HepG2 (cell line): Measurements from ENCODE around the gene RRBP1. TPM values are rescaled to one million over a fixed set of nuclear protein-coding genes. Genes with fewer than 3 reads are reported as not detected.

Experiments used
- ATM ChIP-seq: fragments of 450-650 bp; IDR thresholded peaks from 2 replicates; pipeline ENCODE4 v1.7.1; 2017; ENCODE audit warnings: mild to moderate bottlenecking, borderline replicate concordance
- DNMT3B ChIP-seq: conservative IDR thresholded peaks from 2 replicates; pipeline ENCODE4 v1.6.1; 2016; ENCODE audit warnings: missing biosample characterization, control low read depth
- EP300 ChIP-seq, 3 experiments: sonication (generic) in 1 of 3; formaldehyde crosslinking in 1 of 3; IDR thresholded peaks; 2 replicates each; pipeline versions ENCODE4 v1.5.1 to v1.6.1; 2011 to 2020; ENCODE audit warnings: low read depth in 2 of 3, low read length in 2 of 3, borderline replicate concordance in 1 of 3, improper control_type of control experiment in 1 of 3, mild to moderate bottlenecking in 1 of 3, missing genetic modification reagents in 1 of 3, moderate library complexity in 1 of 3
- ESRRA ChIP-seq: sonication (generic); formaldehyde crosslinking; IDR thresholded peaks from 2 replicates; pipeline ENCODE4 v1.5.1; 2020; ENCODE audit warnings: mild to moderate bottlenecking, low read depth, missing genetic modification reagents
- GLI4 ChIP-seq: sonication (generic); formaldehyde crosslinking; IDR thresholded peaks from 2 replicates; pipeline ENCODE4 v1.5.1; 2020; ENCODE audit warnings: missing genetic modification reagents, mild to moderate bottlenecking, moderate library complexity, borderline replicate concordance
- HNRNPUL1 ChIP-seq: fragments of 200-400 bp; formaldehyde crosslinking; IDR thresholded peaks from 2 replicates; pipeline ENCODE4 v1.6.1; 2017; ENCODE audit warnings: low read depth, mild to moderate bottlenecking, low read length, moderate library complexity
- MED13 ChIP-seq: sonication (generic); formaldehyde crosslinking; IDR thresholded peaks from 2 replicates; pipeline ENCODE4 v1.5.0; 2020; ENCODE audit warnings: missing genetic modification reagents
- RBFOX2 ChIP-seq: fragments of 200-400 bp; formaldehyde crosslinking; IDR thresholded peaks from 2 replicates; pipeline ENCODE4 v1.6.1; 2017; ENCODE audit warnings: low read depth, mild to moderate bottlenecking, low read length
- SRF ChIP-seq: IDR thresholded peaks from 2 replicates; pipeline ENCODE4 v1.6.1; 2011; ENCODE audit warnings: mild to moderate bottlenecking, low read depth, low read length, moderate library complexity
- TBX2 ChIP-seq: sonication (generic); formaldehyde crosslinking; IDR thresholded peaks from 2 replicates; pipeline ENCODE4 v1.5.0; 2020; ENCODE audit warnings: missing genetic modification reagents, mild to moderate bottlenecking, borderline replicate concordance
- ZFP36L1 ChIP-seq: sonication (generic); formaldehyde crosslinking; IDR thresholded peaks from 2 replicates; pipeline ENCODE4 v1.8.0; 2022; ENCODE audit warnings: mild to moderate bottlenecking, missing genetic modification reagents, moderate library complexity
- ZNF333 ChIP-seq: sonication (generic); formaldehyde crosslinking; IDR thresholded peaks from 2 replicates; pipeline ENCODE4 v1.4.0; 2020; ENCODE audit warnings: mild to moderate bottlenecking, missing genetic modification reagents, borderline replicate concordance
- ZNF335 ChIP-seq: sonication (generic); formaldehyde crosslinking; IDR thresholded peaks from 2 replicates; pipeline ENCODE4 v1.4.0; 2020; ENCODE audit warnings: missing genetic modification reagents
- ZNF547 ChIP-seq: sonication (generic); formaldehyde crosslinking; IDR thresholded peaks from 2 replicates; pipeline ENCODE4 v1.5.1; 2020; ENCODE audit warnings: mild to moderate bottlenecking, missing genetic modification reagents
- polyA plus RNA-seq, 8 experiments: library from polyadenylated mRNA; depleted of rRNA in 3 of 8; stranded (reverse) in 7 of 8; unstranded in 1 of 8; fragments of >200 nt; fragmentation: Illumina TruSeq in 4 of 8; extraction: Trizol in 4 of 8; gene quantifications; 2 replicates each; pipeline versions ENCODE4 v1.2.1 to v1.2.3, GENCODE V29; 2011 to 2016; ENCODE audit warnings: low read depth in 4 of 8, missing spikeins in 1 of 8, mixed read lengths in 1 of 8; ENCODE audit not compliant: insufficient read depth in 1 of 8
- total RNA-seq, 5 experiments: library from RNA; depleted of rRNA; stranded (reverse); fragments of >200 nt; fragmentation: Illumina TruSeq; extraction: Trizol; gene quantifications; 2 replicates each; pipeline ENCODE4 v1.2.3, GENCODE V29; 2016; ENCODE audit warnings: low read depth in 1 of 5
- TF ChIP-seq, protein P1 (sequence below), 2 experiments: fragments of 450-650 bp in 1 of 2; sonication (generic) in 1 of 2; formaldehyde crosslinking in 1 of 2; IDR thresholded peaks; 2 replicates each; pipeline versions ENCODE4 v1.6.1 to v1.8.0; 2016 to 2022; ENCODE audit warnings: antibody characterized with exemption in 1 of 2, mild to moderate bottlenecking in 1 of 2, missing genetic modification reagents in 1 of 2
- TF ChIP-seq, protein P2 (sequence below): sonication (generic); formaldehyde crosslinking; IDR thresholded peaks from 2 replicates; pipeline ENCODE4 v1.4.0; 2020; ENCODE audit warnings: missing genetic modification reagents, mild to moderate bottlenecking, borderline replicate concordance

The RRBP1 gene
- total and polyA plus RNA-seq, 2 of the 13 experiments (the other 11 are each of a cell fraction or from before 2014, with no cell fraction given) = 150 to 222 TPM

DNA sequence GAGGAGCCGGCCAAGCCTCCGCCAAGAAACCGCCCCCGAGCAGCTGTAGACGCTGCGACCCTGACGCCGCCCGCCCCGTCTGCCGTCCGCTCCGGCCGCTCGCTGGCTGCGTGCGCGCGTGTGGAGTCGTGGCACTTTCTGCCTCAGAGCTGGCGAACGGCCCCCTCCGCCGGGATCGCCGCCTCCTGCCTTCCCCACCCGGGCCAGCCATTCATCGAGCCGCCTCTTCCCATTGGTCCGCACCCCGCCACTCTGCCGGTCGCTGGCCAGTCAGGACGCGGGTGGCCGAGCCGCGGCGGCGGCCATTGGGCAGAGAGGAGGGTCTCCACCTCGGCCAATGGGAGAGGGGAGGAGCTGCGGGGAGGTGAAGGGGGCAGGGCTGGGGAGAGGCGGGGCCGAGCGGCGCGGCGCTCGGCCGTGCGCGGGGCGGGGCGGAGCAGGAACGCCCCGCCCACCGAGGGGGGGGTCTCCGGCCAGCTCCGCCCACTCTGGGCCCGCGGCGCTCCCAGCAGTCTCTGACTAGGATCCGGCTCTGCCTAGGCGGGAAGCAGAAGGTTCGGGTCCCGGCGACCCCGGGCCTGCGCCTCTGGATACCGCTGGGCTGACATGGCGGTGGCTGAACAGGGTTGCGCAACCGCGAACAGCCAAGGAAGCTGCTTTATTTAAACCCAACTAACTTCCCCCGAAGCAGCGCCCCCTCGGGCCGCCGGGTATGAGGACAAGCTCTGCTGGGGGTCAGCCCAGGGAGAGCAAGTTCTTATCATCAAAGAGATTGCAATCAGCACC is at the start of gene RRBP1 (continued):
- TF ChIP-seq, protein P1, sequence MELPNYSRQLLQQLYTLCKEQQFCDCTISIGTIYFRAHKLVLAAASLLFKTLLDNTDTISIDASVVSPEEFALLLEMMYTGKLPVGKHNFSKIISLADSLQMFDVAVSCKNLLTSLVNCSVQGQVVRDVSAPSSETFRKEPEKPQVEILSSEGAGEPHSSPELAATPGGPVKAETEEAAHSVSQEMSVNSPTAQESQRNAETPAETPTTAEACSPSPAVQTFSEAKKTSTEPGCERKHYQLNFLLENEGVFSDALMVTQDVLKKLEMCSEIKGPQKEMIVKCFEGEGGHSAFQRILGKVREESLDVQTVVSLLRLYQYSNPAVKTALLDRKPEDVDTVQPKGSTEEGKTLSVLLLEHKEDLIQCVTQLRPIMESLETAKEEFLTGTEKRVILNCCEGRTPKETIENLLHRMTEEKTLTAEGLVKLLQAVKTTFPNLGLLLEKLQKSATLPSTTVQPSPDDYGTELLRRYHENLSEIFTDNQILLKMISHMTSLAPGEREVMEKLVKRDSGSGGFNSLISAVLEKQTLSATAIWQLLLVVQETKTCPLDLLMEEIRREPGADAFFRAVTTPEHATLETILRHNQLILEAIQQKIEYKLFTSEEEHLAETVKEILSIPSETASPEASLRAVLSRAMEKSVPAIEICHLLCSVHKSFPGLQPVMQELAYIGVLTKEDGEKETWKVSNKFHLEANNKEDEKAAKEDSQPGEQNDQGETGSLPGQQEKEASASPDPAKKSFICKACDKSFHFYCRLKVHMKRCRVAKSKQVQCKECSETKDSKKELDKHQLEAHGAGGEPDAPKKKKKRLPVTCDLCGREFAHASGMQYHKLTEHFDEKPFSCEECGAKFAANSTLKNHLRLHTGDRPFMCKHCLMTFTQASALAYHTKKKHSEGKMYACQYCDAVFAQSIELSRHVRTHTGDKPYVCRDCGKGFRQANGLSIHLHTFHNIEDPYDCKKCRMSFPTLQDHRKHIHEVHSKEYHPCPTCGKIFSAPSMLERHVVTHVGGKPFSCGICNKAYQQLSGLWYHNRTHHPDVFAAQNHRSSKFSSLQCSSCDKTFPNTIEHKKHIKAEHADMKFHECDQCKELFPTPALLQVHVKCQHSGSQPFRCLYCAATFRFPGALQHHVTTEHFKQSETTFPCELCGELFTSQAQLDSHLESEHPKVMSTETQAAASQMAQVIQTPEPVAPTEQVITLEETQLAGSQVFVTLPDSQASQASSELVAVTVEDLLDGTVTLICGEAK (IDR thresholded peaks at IDR 0.05) = no peak
- TF ChIP-seq, protein P1 (CRISPR knock-in tag; IDR thresholded peaks at IDR 0.05) = peak; percentile 99
- TF ChIP-seq GLI4 (no peak; the same call in 1 of the 2 replicates), ZFP36L1 (peak; percentile 88; the same call in 1 of the 2 replicates), ZNF333 (CRISPR knock-in tag) (peak; percentile 76), DNMT3B (CRISPR knock-in tag) (no peak), ZNF547 (CRISPR knock-in tag) (peak; percentile 77), EP300 (IDR thresholded peaks at IDR 0.05; ENCODE audit: low read depth in 2 of 2, low read length in 2 of 2) (peak; percentile 51 to 93), EP300 (CRISPR knock-in tag; IDR thresholded peaks at IDR 0.05; ENCODE audit: borderline replicate concordance) (peak; percentile 71), ESRRA (CRISPR knock-in tag) (peak; percentile 45; the same call in 1 of the 2 replicates), ZNF335 (CRISPR knock-in tag) (peak; percentile 7; the same call in 1 of the 2 replicates), SRF (no peak), RBFOX2 (peak; percentile 100), ATM (no peak), TBX2 (CRISPR knock-in tag) (peak; percentile 86), MED13 (peak; percentile 83; the same call in 1 of the 2 replicates), HNRNPUL1 (peak; percentile 22; the same call in 1 of the 2 replicates)
- TF ChIP-seq, protein P2, sequence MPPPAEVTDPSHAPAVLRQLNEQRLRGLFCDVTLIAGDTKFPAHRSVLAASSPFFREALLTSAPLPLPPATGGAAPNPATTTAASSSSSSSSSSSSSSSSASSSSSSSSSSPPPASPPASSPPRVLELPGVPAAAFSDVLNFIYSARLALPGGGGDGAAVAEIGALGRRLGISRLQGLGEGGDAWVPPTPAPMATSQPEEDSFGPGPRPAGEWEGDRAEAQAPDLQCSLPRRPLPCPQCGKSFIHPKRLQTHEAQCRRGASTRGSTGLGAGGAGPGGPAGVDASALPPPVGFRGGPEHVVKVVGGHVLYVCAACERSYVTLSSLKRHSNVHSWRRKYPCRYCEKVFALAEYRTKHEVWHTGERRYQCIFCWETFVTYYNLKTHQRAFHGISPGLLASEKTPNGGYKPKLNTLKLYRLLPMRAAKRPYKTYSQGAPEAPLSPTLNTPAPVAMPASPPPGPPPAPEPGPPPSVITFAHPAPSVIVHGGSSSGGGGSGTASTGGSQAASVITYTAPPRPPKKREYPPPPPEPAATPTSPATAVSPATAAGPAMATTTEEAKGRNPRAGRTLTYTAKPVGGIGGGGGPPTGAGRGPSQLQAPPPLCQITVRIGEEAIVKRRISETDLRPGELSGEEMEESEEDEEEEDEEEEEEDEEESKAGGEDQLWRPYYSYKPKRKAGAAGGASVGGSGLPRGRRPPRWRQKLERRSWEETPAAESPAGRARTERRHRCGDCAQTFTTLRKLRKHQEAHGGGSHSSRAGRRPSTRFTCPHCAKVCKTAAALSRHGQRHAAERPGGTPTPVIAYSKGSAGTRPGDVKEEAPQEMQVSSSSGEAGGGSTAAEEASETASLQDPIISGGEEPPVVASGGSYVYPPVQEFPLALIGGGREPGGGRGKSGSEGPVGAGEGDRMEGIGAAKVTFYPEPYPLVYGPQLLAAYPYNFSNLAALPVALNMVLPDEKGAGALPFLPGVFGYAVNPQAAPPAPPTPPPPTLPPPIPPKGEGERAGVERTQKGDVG (CRISPR knock-in tag) = peak; percentile 94
